Upper lobe of left lung (tissue), 4 donors: Measurements from ENCODE around the gene CCDC7.

ENCODE experiments used
- CTCF ChIP-seq, 6 experiments: fragments of 450-650 bp in 4 of 6; fragments of 200-600 bp in 2 of 6; sonication (generic) in 2 of 6; IDR thresholded peaks; one replicate each; pipeline ENCODE4 v1.5.1; 2016 to 2019; ENCODE audit warnings: antibody characterized with exemption in 6 of 6
- EP300 ChIP-seq, 4 donors: sonication (generic); formaldehyde crosslinking; IDR thresholded peaks; one replicate each; pipeline ENCODE4 v1.5.1; 2017; ENCODE audit warnings: antibody characterized with exemption in 4 of 4, control low read depth in 2 of 4
- POLR2A ChIP-seq, 4 donors: fragments of 450-650 bp; IDR thresholded peaks; one replicate each; pipeline ENCODE4 v1.5.1; 2016 to 2017; ENCODE audit warnings: antibody characterized with exemption in 4 of 4, mild to moderate bottlenecking in 2 of 4
- POLR2AphosphoS5 ChIP-seq, 2 donors: sonication (generic); formaldehyde crosslinking; IDR thresholded peaks; one replicate each; pipeline ENCODE4 v1.5.1; 2017; ENCODE audit warnings: antibody characterized with exemption in 2 of 2

DNA sequence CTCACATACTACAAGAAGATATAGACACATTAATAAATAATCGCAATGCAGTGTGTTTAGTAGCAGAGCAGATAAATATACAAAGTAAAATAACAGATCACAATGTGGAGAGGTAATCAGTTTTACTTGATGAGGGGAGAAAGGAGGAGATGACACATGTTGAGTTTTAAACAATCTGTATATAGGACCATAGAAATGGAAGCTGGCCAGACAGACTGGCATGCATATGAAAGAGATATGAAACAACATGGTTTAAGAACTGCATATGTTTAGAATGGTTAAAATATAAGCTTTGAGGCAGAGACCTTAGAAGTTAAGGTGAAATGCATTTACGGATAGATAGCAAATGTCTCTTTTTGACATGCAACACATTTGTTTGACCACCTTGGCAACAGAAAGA, 19.8 kb upstream of the CCDC7 start:
- TF ChIP-seq POLR2AphosphoS5 (IDR thresholded peaks at IDR 0.05) = no peak
- TF ChIP-seq EP300 (IDR thresholded peaks at IDR 0.05) = no peak
- TF ChIP-seq CTCF (IDR thresholded peaks at IDR 0.05) = no peak
- TF ChIP-seq POLR2A (IDR thresholded peaks at IDR 0.05) = no peak
